ENCODE measurements around the gene FGF3.

DNA sequence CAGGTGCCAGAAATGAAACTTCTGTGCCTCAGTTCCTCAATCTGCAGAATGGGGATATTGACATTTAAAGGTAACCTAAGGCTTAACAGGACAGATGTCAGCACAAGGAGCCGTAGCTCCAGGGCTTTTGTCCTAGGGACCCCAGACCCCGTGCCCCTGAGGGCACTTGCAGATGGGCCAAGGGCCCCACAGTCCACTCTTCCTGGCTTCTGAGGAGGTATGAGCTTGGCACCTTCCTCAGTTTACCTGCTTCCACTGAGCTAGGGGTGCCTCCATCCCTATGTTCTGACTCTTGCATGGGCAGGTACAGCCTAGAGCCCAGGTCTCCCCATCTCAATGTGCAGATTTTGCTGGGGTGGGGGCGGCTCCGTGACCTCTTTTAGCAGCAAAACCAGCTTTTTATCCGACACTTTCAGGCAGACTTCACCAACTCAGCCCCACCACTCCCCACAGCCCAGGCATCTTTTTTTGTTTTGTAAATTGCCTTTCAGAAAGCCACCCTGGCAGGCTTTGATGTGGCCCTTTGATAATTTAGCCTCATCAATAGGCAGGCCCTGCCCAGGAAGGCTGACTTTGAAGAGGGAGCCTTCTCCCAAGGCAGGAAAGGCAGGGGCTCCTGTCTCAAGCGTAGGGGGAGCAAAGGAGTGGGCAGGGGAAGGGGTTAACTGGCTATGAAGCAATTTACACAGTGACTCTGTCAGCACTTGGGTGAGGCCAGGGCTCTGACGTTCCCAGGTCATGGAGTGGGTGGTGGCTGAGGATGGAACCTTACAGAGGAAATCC, 23.7 kb upstream of the FGF3 start:
- TF ChIP-seq, protein P1, sequence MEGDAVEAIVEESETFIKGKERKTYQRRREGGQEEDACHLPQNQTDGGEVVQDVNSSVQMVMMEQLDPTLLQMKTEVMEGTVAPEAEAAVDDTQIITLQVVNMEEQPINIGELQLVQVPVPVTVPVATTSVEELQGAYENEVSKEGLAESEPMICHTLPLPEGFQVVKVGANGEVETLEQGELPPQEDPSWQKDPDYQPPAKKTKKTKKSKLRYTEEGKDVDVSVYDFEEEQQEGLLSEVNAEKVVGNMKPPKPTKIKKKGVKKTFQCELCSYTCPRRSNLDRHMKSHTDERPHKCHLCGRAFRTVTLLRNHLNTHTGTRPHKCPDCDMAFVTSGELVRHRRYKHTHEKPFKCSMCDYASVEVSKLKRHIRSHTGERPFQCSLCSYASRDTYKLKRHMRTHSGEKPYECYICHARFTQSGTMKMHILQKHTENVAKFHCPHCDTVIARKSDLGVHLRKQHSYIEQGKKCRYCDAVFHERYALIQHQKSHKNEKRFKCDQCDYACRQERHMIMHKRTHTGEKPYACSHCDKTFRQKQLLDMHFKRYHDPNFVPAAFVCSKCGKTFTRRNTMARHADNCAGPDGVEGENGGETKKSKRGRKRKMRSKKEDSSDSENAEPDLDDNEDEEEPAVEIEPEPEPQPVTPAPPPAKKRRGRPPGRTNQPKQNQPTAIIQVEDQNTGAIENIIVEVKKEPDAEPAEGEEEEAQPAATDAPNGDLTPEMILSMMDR (optimal IDR thresholded peaks at IDR 0.05 in 1 of 3, IDR thresholded peaks at IDR 0.05 in 1 of 3, conservative IDR thresholded peaks at IDR 0.05 in 1 of 3; ENCODE audit: extremely low read depth in 1 of 3, insufficient read depth in 2 of 3, low read length in 3 of 3): no peak
- no peak for TF ChIP-seq EZH2 (IDR thresholded peaks at IDR 0.05; ENCODE audit: low read length)
